WTC11 (cell line): ENCODE measurements around the gene EIF3L. TPM values are rescaled to one million over a fixed set of nuclear protein-coding genes. Genes with fewer than 3 reads are reported as not detected.

Experiments
- ATAC-seq: fragments of 200-7000 bp; cut with Tn5 transposase; 2 replicates; pipeline ENCODE4 v1.10.0; 2021; ENCODE audit warnings: mild to moderate bottlenecking, moderate library complexity
- CTCF ChIA-PET: fragments of 300-600 bp; sonication (Branson Sonifier 250); formaldehyde crosslinking; loops from one replicate; lab custom pipeline; 2021; ENCODE audit warnings: antibody characterized with exemption; lab: Charles Lee
- POLR2A ChIA-PET: fragments of 350-600 bp; sonication (Branson Sonifier 250); formaldehyde crosslinking; loops from one replicate; lab custom pipeline; 2021; ENCODE audit warnings: antibody characterized with exemption; lab: Charles Lee
- DNase-seq: peaks from one replicate; pipeline ENCODE4 v3.0.0; 2021; ENCODE audit warnings: low spot score
- H3K27ac Mint-ChIP-seq: 2 replicates; pipeline ENCODE4 v1.8.0; 2021; ENCODE audit warnings: mixed read lengths
- H3K27me3 Mint-ChIP-seq: 2 replicates; pipeline ENCODE4 v1.8.0; 2021; ENCODE audit warnings: low read depth, mild to moderate bottlenecking, moderate library complexity, mixed read lengths
- H3K36me3 Mint-ChIP-seq: 2 replicates; pipeline ENCODE4 v1.8.0; 2021; ENCODE audit warnings: mixed read lengths
- H3K4me1 Mint-ChIP-seq: 2 replicates; pipeline ENCODE4 v1.8.0; 2022; ENCODE audit warnings: mixed read lengths
- H3K4me3 Mint-ChIP-seq: 2 replicates; pipeline ENCODE4 v1.8.0; 2021; ENCODE audit warnings: mild to moderate bottlenecking, moderate library complexity, mixed read lengths
- H3K9me3 Mint-ChIP-seq: 2 replicates; pipeline ENCODE4 v1.8.0; 2021; ENCODE audit warnings: mixed read lengths
- CTCF ChIP-seq: fragments of 200-600 bp; IDR thresholded peaks from 2 replicates; pipeline ENCODE4 v1.8.0; 2022; ENCODE audit warnings: antibody characterized with exemption
- JUN ChIP-seq: sonication (generic); formaldehyde crosslinking; IDR thresholded peaks from 2 replicates; pipeline ENCODE4 v1.8.0; 2023; ENCODE audit warnings: mild to moderate bottlenecking, missing genetic modification reagents
- PRDM15 ChIP-seq: sonication (generic); formaldehyde crosslinking; IDR thresholded peaks from 2 replicates; pipeline ENCODE4 v1.8.0; 2022; ENCODE audit warnings: missing genetic modification reagents
- STAT6 ChIP-seq: sonication (generic); formaldehyde crosslinking; conservative IDR thresholded peaks from 2 replicates; pipeline ENCODE4 v1.8.1; 2023; ENCODE audit warnings: mild to moderate bottlenecking, low read depth, missing genetic modification reagents, moderate library complexity
- USF1 ChIP-seq: sonication (generic); formaldehyde crosslinking; IDR thresholded peaks from 2 replicates; pipeline ENCODE4 v1.8.0; 2022; ENCODE audit warnings: mild to moderate bottlenecking, missing genetic modification reagents
- ZNF138 ChIP-seq: sonication (generic); formaldehyde crosslinking; conservative IDR thresholded peaks from 2 replicates; pipeline ENCODE4 v1.8.1; 2022; ENCODE audit warnings: mild to moderate bottlenecking, moderate library complexity, missing genetic modification reagents
- ZNF232 ChIP-seq: sonication (generic); formaldehyde crosslinking; IDR thresholded peaks from 2 replicates; pipeline ENCODE4 v1.8.0; 2022; ENCODE audit warnings: mild to moderate bottlenecking, missing genetic modification reagents
- ZNF263 ChIP-seq: sonication (generic); formaldehyde crosslinking; IDR thresholded peaks from 2 replicates; pipeline ENCODE4 v1.8.1; 2022; ENCODE audit warnings: low read depth, mild to moderate bottlenecking, moderate library complexity, missing genetic modification reagents
- ZNF425 ChIP-seq: fragments of 250-450 bp; sonication (Bioruptor Pico); conservative IDR thresholded peaks from 2 replicates; pipeline ENCODE4 v1.9.0; 2021; ENCODE audit warnings: mild to moderate bottlenecking
- ZNF512 ChIP-seq: sonication (generic); formaldehyde crosslinking; IDR thresholded peaks from 2 replicates; pipeline ENCODE4 v1.8.1; 2022; ENCODE audit warnings: missing genetic modification reagents, borderline replicate concordance
- total RNA-seq: library from RNA; stranded (reverse); gene quantifications from 3 replicates; pipeline ENCODE4 v1.2.3, GENCODE V29; 2021

EIF3L gene
- total RNA-seq, 1 experiment from 2014 or later, result 611 TPM

GRCh38 chr22:37927637-37927936 is 78.4 kb downstream of the EIF3L start:
- H3K4me3 Mint-ChIP-seq, result no peak overlapping the region
- no peaks in the 10 kb centered on the region for H3K9me3 Mint-ChIP-seq
- ChIA-PET POLR2A (no interaction called here), CTCF (interaction anchor here (2.7 kb wide), 1 partner anchor 64 kb away, joined by 9 read pairs; no protein-coding TSS in a partner anchor)
- ATAC-seq (no peak), DNase-seq (no peak)
- no peak overlapping the region for H3K27ac Mint-ChIP-seq
- H3K36me3 Mint-ChIP-seq, result peaks cover 14% of the 10 kb centered on the region
- H3K27me3 Mint-ChIP-seq, result no peaks in the 10 kb centered on the region; the same call in 1 of the 2 replicates
- no peak for TF ChIP-seq CTCF
- TF ChIP-seq USF1, result no peak
- no peaks in the 10 kb centered on the region for H3K4me1 Mint-ChIP-seq

GRCh38 chr22:37929390-37929789 is 80.2 kb downstream of the EIF3L start:
- CTCF ChIA-PET, result interaction anchor here (1.0 to 2.7 kb wide), 3 partner anchors 14 to 88 kb away, joined by 3 to 9 read pairs (median 4); no protein-coding TSS in a partner anchor
- no peak overlapping the region for H3K4me3 Mint-ChIP-seq
- no peaks in the 10 kb centered on the region; the same call in 1 of the 2 replicates for H3K27me3 Mint-ChIP-seq
- peaks cover 17% of the 10 kb centered on the region for H3K36me3 Mint-ChIP-seq
- POLR2A ChIA-PET, result no interaction called here
- DNase-seq (no peak), ATAC-seq (no peak)
- TF ChIP-seq STAT6 (CRISPR knock-in tag) (no peak), CTCF (no peak), JUN (no peak), ZNF232 (CRISPR knock-in tag) (no peak), ZNF263 (no peak)
- no peak overlapping the region for H3K27ac Mint-ChIP-seq
- peaks cover 3% of the 10 kb centered on the region for H3K4me1 Mint-ChIP-seq
- no peaks in the 10 kb centered on the region for H3K9me3 Mint-ChIP-seq

GRCh38 chr22:37930270-37930951 is 81.2 kb downstream of the EIF3L start:
- Mint-ChIP-seq H3K4me3 (no peak overlapping the region), H3K9me3 (no peaks in the 10 kb centered on the region), H3K27ac (peak overlapping the region; percentile 57; the same call in 1 of the 2 replicates), H3K36me3 (peaks cover 17% of the 10 kb centered on the region), H3K4me1 (peaks cover 3% of the 10 kb centered on the region), H3K27me3 (no peaks in the 10 kb centered on the region; the same call in 1 of the 2 replicates)
- CTCF ChIA-PET, result interaction anchor here (0.5 to 1.7 kb wide), 11 partner anchors 10 to 113 kb away, joined by 3 to 8 read pairs (median 4); partner anchors contain the start of gene MICALL1
- DNase-seq (peak; percentile 36), ATAC-seq (peak; percentile 58)
- POLR2A ChIA-PET, result no interaction called here
- TF ChIP-seq ZNF138 (CRISPR knock-in tag) (no peak), ZNF512 (CRISPR knock-in tag) (no peak), CTCF (no peak), ZNF232 (CRISPR knock-in tag) (no peak), ZNF425 (CRISPR knock-in tag) (no peak), PRDM15 (no peak)
